ENCODE measurements around the gene DEGS1.

Gene DEGS1

DNA sequence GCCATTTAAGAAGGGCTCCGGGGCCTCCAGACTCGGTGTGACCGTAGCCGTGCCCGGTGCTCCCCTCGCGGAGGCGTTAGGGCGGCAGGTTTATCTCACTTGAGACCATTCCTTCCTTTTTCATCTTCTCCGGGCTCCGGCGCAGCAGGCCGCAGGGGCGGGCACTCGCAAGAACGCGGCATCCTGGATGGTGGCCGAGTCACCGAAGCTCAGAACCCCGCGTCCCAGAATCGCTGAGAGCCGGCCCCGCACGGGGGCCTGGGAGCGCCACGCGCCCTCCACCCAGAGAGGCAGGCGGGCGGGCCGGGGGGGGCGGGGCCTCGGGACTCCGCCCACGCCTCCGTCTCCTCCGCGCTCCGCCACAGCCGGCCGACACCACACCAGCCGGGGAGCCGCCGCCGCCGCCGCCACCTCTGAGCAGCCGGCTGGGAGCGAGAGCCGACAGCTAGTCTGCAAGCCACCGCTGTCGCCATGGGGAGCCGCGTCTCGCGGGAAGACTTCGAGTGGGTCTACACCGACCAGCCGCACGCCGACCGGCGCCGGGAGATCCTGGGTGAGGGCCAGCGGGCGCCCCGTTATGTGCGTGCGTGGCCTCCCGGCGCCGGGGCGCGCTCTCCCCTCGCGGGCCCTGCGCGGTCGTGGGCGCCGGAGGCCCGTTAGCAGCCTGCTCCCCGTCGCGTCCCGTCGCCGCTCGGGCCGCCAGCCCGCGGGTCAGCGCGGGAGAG, at the start of gene DEGS1:
Gene DEGS1 (plus strand): TSS at position 375 of the 725 bp plus-strand sequence. CDS start 97 bp downstream, at position 472.
- FAIRE-seq: no peak

GRCh38 chr1:224133741-224134299, 49.2 kb upstream of the DEGS1 start:
- FAIRE-seq: no peak

DNA sequence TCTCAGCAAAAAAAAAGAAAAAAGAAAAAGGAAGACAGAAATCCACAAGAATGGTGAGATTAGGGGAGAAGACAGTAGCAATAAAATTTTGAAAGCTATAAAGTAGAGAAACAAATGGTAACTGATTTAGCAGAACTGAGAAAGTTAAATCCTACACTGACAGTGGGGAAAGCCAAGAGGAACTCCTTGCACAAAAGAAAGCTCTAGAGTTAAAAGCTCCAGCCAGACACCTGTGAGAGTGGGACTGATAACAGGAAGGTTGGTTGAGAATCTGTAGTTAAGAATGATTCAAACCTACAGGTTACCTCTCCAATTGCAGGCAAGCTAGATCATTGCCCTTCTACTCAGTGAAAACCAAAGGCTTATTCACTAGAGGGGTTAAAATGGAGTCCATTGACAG, 45.5 kb upstream of the DEGS1 start:
- FAIRE-seq: no peak

GRCh38 chr1:224138198-224138597, 44.8 kb upstream of the DEGS1 start:
- FAIRE-seq: no peak

GRCh38 chr1:224141693-224142092, 41.3 kb upstream of the DEGS1 start:
- FAIRE-seq: no peak

- FAIRE-seq: no peak
Measured at GRCh38 chr1:224149709-224150108, 33.3 kb upstream of the DEGS1 start.

DNA sequence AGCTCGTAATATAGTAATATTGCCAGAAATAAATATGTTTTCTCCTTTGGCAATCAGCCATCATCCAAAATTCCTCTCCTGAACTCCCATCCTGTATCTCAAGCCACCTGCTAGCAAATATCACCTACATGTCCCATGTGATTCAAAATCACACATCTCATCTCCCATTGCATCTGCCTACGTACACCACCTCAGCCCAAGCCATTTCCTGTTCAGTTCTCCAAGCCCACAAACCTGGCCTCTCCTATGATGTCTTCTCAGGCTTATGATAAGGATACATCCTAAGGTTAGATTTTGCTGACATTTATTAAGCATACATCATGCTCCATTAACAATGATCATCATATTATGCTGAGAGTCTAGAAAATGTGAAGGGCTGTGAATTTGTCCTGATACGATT, 31.9 kb upstream of the DEGS1 start:
- FAIRE-seq: no peak

DNA sequence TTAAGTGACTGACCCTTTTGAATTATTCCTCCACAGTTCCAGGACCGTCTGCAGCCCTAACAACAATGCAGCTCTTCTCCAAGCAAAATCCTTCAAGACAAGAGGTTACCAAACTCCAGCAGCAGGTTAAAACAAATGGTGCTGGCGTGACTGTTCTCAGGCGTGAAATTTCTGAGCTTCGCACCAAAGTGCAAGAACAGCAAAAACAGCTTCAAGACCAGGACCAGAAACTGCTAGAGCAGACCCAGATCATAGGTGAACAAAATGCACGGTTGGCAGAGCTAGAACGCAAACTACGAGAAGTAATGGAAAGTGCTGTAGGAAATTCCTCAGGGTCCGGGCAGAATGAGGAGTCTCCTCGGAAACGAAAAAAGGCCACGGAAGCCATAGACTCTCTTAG, 25.7 kb upstream of the DEGS1 start:
- no peak for FAIRE-seq

DNA sequence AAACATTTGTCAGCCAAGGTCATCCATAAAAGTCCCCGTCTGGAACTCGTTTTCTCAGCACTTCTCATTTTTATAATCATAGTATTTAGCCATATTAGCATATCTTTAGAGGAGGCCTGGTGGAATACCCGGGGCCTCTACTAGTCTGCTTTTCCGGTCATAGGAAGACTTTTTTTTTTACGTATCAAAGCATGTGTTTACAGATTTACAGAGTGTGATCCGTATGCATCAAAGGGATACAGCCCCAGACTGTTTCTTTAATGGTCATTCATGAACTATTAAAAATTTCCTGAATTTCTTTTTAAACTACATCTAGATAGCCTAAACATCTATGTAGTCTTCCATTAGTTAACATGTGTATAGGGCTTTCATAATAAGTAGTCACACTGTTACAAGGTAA, 23.5 kb upstream of the DEGS1 start:
- no peak for FAIRE-seq

- FAIRE-seq: no peak
Measured at GRCh38 chr1:224160171-224160682, 22.8 kb upstream of the DEGS1 start.

DNA sequence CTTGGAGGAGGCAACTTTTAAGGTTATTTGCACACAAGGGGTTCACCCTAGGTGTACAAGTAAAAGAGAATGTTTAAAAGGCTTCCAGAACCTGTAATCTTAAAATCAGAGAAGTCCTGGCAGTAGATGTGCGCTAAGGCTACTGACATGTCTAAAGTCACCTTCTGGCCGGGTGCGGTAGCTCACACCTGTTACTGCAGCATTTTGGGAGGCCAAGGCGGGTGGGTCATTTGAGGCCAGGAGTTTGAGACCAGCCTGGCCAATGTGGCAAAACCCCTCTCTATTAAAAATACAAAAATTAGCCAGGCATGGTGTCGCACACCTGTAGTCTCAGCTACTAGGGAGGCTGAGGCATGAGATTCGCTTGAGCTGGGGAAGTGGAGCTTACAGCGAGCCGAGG, 20.3 kb upstream of the DEGS1 start:
- no peak for FAIRE-seq

DNA sequence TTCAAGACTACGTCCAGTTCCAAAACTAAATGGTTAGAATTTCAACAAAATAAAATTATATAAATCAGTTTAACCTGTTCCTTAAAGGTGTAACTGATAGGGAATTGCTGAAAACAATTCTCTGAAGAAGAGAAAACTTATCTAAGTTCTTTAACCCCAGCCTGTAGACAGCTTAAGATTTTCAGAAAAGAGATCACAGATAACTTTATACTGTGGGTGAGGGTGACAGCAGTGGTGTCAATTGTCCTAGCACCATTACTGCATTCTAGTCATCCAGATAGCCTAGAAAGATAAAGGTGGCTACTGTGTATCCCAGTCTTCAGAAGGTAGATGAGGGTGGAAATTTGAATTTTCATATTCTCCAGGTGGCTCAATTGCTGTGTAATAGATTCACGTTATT, 19.7 kb upstream of the DEGS1 start:
- no peak for FAIRE-seq

GRCh38 chr1:224168859-224169380, 14.1 kb upstream of the DEGS1 start:
- no peak for FAIRE-seq

DNA sequence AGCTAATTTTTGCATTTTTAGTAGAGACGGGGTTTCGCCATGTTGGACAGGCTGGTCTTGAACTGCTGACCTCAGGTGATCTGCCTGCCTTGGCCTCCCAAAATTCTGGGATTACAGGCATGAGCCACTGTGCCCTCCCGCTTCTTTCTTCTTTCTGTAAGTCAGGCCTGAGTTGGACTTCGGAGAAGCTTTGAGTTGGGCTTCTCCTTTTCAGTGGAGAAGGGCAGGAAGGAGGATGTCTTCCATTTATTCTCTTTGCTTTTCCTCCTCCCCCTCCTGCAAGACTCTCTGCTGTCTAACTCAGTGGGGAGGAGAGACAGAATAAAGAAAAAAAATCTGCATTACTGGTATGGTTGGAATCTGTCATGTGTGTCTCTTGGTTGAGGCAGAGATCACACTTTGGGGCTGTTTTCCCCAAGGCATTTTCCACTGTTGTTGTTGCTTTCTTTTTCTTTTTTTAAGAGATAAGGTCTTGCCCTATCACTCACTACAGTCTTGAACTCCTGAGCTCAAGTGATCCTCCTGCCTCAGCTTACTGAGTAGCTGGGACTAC, 13.2 kb upstream of the DEGS1 start:
- FAIRE-seq: no peak

DNA sequence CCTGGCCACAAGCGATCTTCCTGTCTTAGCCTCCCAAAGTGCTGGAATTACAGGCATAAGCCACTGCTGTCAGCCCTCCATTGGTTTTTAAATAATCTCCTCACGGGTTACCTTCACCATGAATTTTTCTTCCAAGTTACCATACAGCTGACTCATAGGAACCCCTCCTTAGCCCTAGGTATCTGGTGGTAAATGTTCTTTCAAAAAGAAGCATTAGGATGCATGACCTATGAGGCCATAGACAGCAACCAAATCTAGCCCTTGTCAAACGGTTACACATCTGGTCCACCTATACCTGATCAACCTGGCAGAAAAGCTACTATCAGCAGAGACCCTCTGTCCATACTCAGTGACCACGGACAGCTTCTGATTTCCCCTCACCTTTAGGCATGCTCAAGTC, 12.7 kb upstream of the DEGS1 start:
- no peak for FAIRE-seq

- no peak for FAIRE-seq
Measured at GRCh38 chr1:224170748-224171478, 12.1 kb upstream of the DEGS1 start.

DNA sequence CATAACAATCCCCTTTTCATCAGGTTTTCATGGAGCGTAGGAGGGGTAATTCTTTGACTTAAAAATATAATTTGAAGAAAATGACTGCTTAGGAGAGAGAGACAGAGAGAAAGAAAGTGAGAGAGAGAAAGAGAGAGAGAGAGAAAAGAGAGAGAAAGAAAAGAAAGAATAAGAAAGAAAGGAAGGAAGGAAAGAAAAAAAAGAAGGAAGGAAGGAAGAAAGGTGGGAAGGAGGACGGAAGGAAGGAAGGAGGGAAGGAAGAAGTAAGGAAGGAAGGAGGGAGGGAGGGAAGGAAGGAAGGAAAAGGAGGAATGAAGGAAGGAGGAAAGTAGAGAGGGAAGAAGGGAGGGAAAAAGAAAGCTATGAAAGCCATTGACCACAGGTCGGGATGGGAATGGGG, 10.8 kb upstream of the DEGS1 start:
- FAIRE-seq: no peak

GRCh38 chr1:224173523-224173922, 9.5 kb upstream of the DEGS1 start:
- FAIRE-seq: no peak

DNA sequence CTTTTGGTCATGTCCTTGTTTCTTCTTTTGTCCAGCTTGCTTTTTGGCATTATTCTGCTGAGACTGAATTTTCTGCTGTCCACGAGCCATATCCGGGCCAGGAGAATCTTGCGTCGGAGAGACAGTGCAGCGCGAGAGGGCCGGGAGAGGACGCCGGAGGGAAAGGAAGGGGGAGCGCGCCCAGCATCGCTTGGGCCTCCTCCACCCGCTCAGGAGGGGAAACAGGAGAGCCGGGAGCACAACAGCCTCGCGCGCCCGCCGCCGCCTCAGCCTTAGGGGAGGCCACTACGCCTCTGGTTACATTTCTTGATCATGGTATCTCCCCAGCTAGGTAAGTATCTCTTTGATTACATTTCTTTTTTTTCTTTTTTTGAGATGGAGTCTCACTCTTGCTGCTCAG, 7.4 kb upstream of the DEGS1 start:
- FAIRE-seq: no peak

GRCh38 chr1:224177356-224177999, 5.6 kb upstream of the DEGS1 start:
- FAIRE-seq: no peak

- no peak for FAIRE-seq
Measured at GRCh38 chr1:224178894-224179293, 4.1 kb upstream of the DEGS1 start.

DNA sequence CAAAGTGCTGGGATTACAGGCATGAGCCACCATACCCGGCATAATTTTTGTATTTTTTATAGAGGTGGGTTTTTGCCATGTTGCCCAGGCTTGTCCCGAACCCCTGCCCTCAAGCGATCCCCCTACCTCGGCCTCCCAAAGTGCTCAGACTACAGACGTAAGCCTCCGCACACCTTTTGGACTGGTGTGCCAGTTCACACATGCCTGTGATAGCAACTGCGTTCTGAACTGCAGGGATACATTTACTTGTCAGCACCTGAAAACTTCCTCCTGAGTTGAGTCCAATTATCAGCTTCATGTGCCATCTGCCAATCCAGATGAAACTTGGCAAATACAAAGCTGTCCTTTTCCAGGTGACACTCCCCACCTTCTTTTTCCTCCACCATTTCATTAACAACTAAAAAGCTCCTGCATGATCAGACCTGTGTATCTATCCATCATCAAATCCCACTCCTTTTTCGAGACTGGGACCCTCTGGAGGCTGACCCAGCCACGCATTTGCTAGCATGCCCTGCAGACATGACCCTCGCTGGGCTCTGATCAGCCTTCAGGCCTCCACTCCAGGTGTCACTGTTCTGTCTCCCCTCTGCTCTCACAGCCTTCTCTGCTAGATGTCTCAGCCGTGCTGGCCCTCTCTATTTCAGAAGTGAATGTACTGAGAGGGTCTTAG, 2.1 kb upstream of the DEGS1 start:
- no peak for FAIRE-seq
